Activated CD4-positive, alpha-beta T cell treated with anti-CD3 and anti-CD28 coated beads, Interleukin-2, amount 50 U/mL, for 24 hours (primary cell): ENCODE measurements around the gene BSCL2.
"Not testable (repeated sequence)": the region's sequence is repeated elsewhere in the genome, so short reads cannot be mapped to it uniquely, and the experiment has no call there.

ENCODE experiments used
- DNase-seq, 2 donors: peaks; one replicate each; pipeline ENCODE4 v3.0.0-alpha.2; 2020; ENCODE audit warnings: low read depth in 1 of 2, low spot score in 1 of 2

Gene BSCL2

GRCh38 chr11:62719302-62719978, 12.2 kb upstream of the BSCL2 start:
- DNase-seq: no peak

- DNase-seq: no peak
Measured at GRCh38 chr11:62716816-62717215, 9.6 kb upstream of the BSCL2 start.

DNA sequence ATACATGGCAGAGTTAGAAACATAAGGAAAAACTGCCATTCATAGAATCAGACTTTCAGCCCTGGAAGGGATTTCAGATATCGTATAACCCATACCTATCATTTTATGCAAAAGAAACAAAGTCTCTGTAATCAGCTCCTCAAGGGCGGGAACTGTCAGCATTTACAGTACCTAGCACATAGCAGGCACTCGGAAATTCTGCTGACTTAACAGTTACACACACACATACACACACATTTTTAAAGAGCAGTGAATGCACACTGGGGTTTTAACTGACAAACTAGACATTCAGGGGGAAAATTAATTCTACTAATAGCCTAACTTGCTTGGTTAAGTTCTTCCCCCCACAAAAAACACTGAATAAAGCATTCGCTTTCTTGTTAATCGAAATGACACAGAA, 9.0 kb upstream of the BSCL2 start:
- no peak for DNase-seq

- DNase-seq: no peak
Measured at GRCh38 chr11:62715150-62716130, 8.2 kb upstream of the BSCL2 start.

GRCh38 chr11:62713343-62713742, 6.1 kb upstream of the BSCL2 start:
- no peak for DNase-seq

DNA sequence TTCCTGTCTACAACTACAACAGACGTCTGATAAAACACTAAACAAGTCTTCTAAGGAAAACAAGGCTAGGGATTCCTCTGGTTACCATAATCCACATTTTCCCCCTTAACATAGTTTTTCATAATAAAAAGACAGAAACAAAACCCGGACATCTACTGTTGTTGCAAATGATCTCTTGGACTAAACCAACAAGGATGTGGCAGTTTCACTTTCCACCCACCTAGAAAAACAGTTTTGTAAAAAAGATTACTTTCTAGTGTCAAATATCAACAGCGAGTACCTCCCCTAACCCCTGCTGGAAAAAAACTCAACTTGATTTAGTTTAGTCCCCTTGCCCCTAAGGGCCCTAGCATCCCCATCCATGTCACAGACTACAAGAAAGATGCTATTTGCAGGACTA, 5.6 kb upstream of the BSCL2 start:
- DNase-seq: no peak

DNA sequence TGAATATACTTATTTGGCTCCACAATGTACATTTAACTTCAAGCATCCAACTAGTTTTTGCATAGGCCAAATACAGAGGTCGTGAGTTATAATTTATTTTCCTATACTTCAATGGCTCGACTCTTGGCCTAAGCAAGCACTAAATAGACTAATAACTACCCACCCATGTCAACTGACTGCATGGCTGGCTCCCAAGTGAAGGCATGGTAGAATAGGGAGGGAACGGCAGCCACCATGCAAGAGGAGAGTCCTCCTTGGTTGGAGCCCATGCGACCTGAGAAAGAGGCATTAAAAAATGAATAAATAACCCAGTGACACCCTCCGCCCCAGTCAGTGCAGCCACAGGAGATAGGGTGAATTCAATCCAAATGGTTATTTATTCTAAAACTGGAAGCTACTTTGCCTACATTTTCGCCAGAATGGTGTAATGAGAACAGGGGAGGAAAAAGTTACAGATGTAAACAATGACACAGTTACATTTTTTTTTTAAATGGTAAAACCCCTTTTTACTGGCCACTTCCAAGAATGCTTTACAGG, 5.1 kb upstream of the BSCL2 start:
- DNase-seq: no peak

DNA sequence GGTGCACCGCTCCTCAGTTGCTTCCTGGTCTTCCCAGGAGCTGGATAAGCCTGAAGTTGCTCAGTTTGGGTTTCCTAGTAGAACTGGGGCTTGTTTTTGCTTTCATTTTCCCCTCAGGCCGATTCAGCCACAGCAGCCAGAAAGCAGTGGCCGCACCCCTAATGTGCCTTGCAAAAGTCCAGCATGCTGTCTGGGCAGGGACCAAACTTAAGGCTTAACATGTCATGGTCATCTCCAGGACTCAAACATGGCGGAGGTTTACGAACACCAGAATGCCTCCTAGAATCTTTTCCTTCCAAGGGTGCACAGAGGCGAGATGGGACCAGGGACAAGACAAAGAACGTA, 2.7 kb upstream of the BSCL2 start:
- peak in 1 of 2 donors; percentile 16 for DNase-seq

GRCh38 chr11:62709247-62710000, 2.2 kb upstream of the BSCL2 start:
- peak; percentile 86 to 97 for DNase-seq

DNA sequence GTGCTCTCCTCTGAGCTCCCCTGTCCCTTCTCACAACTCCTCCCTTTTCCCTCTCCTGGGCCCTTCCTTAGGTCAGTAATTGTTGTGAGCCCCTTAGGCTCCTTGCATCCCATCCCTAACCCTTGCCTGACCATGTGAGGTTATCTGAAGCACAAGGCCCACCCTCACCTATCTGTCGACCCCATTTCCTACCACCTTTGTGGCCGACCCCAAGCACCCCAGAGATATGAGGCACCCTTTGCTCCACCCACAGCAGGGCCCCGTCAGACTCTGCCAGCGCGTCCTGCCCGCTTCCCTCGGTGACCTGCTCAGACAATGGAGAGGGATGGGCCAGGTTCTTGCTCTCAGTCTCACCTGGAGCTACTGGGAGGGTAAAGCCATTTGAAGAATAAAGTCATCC, 1.6 kb upstream of the BSCL2 start:
- DNase-seq: peak in 1 of 2 donors; percentile 13

GRCh38 chr11:62708392-62708791, 1.2 kb upstream of the BSCL2 start:
- no peak for DNase-seq

DNA sequence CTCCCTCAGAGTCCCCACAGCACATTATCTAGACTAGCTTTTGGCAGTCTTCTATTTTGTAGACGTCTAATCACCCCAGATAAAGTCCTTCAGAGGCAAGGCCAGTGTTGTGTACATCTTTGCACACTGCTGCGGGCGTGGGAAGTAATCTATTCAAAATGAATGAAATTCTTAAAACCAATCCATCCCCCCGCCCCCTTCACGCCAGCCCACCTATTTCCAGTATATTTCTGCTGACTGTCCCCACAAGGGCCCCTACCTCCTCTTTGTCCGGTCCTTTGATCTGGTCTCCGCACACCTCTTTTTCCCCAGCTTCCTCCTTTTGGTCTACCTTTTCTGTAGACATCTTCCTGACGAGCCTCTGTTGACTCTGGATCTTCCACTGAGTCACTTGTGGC, 375 bp downstream of the BSCL2 start:
- DNase-seq: no peak

DNA sequence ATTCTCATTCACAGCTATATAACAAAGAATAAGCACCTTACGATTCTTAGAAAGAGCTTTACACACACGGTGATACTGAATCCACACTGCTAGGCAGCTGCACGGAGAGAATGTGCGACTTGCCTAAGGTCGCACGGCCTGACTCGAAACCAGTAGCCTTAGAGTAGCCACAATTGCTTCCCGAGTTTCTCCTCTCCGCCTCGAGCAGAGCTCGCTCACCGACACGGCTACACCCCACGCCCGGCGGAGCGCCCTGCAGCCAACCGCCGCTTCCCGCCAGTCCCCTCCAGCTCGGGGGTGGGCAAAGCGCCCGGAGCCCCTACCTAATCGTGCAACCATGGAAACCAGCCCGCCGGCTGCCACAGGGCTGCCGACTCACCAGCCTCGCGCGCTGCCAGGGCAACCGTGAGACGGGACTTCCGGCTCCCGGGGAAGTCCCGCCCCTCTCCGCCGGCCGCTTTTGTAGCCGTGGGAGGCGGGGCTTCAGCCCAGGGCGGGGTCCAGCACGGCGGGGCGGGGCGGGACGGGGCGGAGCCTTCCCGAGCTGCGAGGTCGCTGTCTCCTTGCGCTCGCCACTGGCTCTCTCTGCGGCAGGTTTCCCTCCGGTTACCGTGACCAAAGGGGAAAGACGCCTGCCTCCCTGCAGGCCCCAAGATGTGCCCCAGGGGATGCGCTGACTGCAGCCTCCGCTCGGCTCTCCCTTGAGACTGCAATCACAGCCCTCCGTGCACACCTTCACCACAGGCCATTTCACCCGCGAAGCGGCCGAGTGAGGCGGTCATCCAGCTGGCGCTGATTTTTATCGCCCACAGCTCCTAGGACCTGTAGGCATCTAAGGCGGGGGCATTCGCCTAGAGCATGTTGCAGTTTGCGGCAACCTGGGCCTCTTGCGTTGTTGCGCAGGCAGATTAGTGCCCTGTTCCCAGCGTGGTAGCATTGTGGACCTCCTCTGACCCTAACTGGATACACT, 1.1 kb downstream of the BSCL2 start:
- DNase-seq: peak; percentile 88 to 91

- no peak for DNase-seq
Measured at GRCh38 chr11:62705413-62705812, 1.8 kb downstream of the BSCL2 start.

DNA sequence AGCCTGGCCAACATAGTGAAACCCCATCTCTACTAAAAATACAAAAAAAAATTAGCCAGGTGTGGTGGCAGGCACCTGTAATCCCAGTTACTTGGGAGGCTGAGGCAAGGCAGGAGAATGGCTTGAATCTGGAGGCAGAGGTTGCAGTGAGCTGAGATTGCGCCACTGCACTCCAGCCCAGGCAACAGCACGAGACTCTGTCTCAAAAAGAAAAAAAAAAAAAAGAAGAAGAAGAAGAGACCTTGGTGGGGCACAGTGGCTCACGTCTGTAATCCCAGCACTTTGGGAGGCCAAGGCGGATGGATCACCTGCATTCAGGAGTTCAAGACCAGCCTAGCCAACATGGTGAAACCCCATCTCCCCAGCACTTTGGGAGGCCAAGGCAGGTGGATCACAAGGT, 3.3 kb downstream of the BSCL2 start:
- not testable (repeated sequence) for DNase-seq

GRCh38 chr11:62702246-62702645, 5.0 kb downstream of the BSCL2 start:
- DNase-seq: no peak

DNA sequence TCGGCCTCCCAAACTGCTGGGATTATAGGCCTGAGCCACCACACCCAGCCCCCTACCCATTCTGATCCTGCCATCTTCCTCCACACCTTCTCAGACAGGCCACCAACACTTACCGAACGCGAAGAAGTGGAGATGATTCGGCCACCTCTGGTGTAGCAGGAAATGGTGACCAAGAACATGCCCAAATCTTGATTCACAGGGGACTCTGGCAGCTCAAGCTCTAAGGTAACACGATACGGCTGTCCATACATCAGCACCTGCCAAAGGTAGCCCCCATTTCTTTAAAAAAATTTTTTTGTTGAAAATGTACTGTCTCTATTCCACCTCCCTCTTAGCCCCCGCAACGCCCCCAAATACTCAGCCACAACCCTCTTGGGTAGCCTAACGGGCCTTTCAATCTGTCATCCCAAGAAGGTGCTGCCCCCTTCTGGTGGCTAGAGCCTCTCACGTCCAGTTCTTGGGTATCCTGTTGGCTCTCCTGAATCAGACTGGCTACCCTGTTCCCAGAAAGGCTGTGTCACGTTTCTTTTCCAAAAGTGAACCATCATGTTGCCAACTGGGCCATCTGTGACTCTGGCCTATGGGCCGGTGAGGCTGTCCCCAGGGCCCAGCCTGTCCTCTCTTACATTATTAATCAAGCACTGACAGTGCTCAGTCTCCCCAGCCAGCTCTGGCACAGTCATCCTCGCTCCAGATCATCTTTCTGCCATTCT, 12.6 kb downstream of the BSCL2 start:
- DNase-seq: peak; percentile 56

- DNase-seq: not testable (repeated sequence)
Measured at GRCh38 chr11:62693624-62694023, 13.6 kb downstream of the BSCL2 start.

GRCh38 chr11:62689421-62690183, 17.6 kb downstream of the BSCL2 start, which contains the start of gene LRRN4CL:
LRRN4CL (minus strand) TSS chr11:62689530; CDS start chr11:62688508, 1,022 bp downstream.
- DNase-seq: no peak
